ENCODE measurements around the gene ELAVL2. TPM values are rescaled to one million over a fixed set of nuclear protein-coding genes. Genes with fewer than 3 reads are reported as not detected.

The ELAVL2 gene
- total RNA-seq, 1 experiment from 2014 or later, result not detected

DNA sequence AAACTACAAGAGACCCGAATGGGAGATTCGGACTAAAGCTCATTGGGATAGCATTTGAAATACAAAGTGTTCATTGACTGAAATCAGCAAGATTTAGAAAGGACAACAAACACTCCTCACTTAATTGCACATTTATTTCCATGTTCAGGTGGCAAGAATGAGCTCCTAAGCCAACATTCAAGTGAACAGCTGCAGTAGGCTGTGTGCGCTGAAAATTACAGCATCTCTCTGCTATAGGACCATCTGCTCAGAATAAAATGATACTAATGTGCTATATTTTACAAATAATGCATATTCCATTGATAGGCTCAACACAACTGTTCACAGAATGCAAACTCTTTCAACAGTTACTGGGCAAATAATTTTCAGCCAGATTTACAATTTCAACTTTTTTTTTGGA is 61.8 kb downstream of the ELAVL2 start:
- Histone ChIP-seq H3K9me3 (ENCODE audit: control insufficient read depth, insufficient read depth, low read depth, low read length) (no peaks in the 10 kb centered on the region), H3K4me1 (ENCODE audit: control insufficient read depth, insufficient read depth, low read length) (no peaks in the 10 kb centered on the region), H3K27ac (ENCODE audit: low read length) (no peak overlapping the region), H3K4me3 (ENCODE audit: low read depth in 2 of 2, low read length in 2 of 2) (no peak overlapping the region), H3K27me3 (ENCODE audit: control insufficient read depth, insufficient read depth, low read length) (no peaks in the 10 kb centered on the region), H3K36me3 (ENCODE audit: control insufficient read depth, insufficient read depth, low read length) (no peaks in the 10 kb centered on the region)
- intact Hi-C loops (cut with micrococcal nuclease; ENCODE audit: unreplicated experiment), result no loop called here
- BruUV-seq (replicated peaks), result no TSS peak
- POLR2A ChIA-PET, result no interaction called here
- in situ Hi-C loops (cut with HindIII; ENCODE audit: low pct_unique_long_range_greater_than_20kb, low sequenced_read_pairs), result no loop called here
- CTCF ChIA-PET, result no interaction called here
- TF ChIP-seq POLR2AphosphoS5 (IDR thresholded peaks at IDR 0.05; ENCODE audit: low read depth, low read length), result no peak
- TF ChIP-seq, protein P1, sequence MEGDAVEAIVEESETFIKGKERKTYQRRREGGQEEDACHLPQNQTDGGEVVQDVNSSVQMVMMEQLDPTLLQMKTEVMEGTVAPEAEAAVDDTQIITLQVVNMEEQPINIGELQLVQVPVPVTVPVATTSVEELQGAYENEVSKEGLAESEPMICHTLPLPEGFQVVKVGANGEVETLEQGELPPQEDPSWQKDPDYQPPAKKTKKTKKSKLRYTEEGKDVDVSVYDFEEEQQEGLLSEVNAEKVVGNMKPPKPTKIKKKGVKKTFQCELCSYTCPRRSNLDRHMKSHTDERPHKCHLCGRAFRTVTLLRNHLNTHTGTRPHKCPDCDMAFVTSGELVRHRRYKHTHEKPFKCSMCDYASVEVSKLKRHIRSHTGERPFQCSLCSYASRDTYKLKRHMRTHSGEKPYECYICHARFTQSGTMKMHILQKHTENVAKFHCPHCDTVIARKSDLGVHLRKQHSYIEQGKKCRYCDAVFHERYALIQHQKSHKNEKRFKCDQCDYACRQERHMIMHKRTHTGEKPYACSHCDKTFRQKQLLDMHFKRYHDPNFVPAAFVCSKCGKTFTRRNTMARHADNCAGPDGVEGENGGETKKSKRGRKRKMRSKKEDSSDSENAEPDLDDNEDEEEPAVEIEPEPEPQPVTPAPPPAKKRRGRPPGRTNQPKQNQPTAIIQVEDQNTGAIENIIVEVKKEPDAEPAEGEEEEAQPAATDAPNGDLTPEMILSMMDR (IDR thresholded peaks at IDR 0.05), result no peak
- TF ChIP-seq, protein P2, sequence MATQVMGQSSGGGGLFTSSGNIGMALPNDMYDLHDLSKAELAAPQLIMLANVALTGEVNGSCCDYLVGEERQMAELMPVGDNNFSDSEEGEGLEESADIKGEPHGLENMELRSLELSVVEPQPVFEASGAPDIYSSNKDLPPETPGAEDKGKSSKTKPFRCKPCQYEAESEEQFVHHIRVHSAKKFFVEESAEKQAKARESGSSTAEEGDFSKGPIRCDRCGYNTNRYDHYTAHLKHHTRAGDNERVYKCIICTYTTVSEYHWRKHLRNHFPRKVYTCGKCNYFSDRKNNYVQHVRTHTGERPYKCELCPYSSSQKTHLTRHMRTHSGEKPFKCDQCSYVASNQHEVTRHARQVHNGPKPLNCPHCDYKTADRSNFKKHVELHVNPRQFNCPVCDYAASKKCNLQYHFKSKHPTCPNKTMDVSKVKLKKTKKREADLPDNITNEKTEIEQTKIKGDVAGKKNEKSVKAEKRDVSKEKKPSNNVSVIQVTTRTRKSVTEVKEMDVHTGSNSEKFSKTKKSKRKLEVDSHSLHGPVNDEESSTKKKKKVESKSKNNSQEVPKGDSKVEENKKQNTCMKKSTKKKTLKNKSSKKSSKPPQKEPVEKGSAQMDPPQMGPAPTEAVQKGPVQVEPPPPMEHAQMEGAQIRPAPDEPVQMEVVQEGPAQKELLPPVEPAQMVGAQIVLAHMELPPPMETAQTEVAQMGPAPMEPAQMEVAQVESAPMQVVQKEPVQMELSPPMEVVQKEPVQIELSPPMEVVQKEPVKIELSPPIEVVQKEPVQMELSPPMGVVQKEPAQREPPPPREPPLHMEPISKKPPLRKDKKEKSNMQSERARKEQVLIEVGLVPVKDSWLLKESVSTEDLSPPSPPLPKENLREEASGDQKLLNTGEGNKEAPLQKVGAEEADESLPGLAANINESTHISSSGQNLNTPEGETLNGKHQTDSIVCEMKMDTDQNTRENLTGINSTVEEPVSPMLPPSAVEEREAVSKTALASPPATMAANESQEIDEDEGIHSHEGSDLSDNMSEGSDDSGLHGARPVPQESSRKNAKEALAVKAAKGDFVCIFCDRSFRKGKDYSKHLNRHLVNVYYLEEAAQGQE (IDR thresholded peaks at IDR 0.05; ENCODE audit: insufficient read depth in 1 of 2, low read depth in 2 of 2, low read length in 1 of 2), result no peak
- no peak for TF ChIP-seq SIN3A (IDR thresholded peaks at IDR 0.05; ENCODE audit: borderline replicate concordance, insufficient read depth, low read depth, low read length)
- no peak for TF ChIP-seq TCF7L2 (IDR thresholded peaks at IDR 0.05; ENCODE audit: low read depth, low read length)
- DNase-seq (ENCODE audit: low read depth, low spot score) (no peak), ATAC-seq (no peak)

DNA sequence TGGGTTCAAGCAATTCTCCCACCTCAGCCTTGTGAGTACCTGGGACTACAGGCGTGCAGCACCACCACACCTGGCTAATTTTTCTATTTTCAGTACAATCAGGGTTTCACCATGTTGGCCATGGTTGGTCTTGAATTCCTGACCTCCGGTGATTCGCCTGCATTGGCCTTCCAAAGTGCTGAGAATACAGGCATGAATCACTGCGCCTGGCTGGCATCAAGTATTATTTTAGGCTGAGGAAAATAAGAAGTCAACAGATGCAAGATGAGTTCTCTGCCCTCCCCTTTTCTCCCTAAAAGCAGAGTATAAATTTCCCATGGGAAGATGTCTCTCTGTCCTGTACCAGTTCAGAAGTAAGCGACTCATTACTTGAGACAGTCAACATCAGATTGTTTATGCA is 71.5 kb downstream of the ELAVL2 start:
- Histone ChIP-seq H3K4me3 (ENCODE audit: low read depth in 2 of 2, low read length in 2 of 2) (no peak overlapping the region), H3K27me3 (ENCODE audit: control insufficient read depth, insufficient read depth, low read length) (no peaks in the 10 kb centered on the region), H3K36me3 (ENCODE audit: control insufficient read depth, insufficient read depth, low read length) (no peaks in the 10 kb centered on the region), H3K4me1 (ENCODE audit: control insufficient read depth, insufficient read depth, low read length) (no peaks in the 10 kb centered on the region), H3K9me3 (ENCODE audit: control insufficient read depth, insufficient read depth, low read depth, low read length) (no peaks in the 10 kb centered on the region), H3K27ac (ENCODE audit: low read length) (no peak overlapping the region)
- CTCF ChIA-PET, result no interaction called here
- intact Hi-C loops (cut with micrococcal nuclease; ENCODE audit: unreplicated experiment) (no loop called here), in situ Hi-C loops (cut with HindIII; ENCODE audit: low pct_unique_long_range_greater_than_20kb, low sequenced_read_pairs) (no loop called here)
- ATAC-seq (no peak), DNase-seq (ENCODE audit: low read depth, low spot score) (no peak)
- TF ChIP-seq, protein P2 (IDR thresholded peaks at IDR 0.05; ENCODE audit: insufficient read depth in 1 of 2, low read depth in 2 of 2, low read length in 1 of 2), result no peak
- TF ChIP-seq, protein P1 (IDR thresholded peaks at IDR 0.05), result no peak
- TF ChIP-seq SIN3A (IDR thresholded peaks at IDR 0.05; ENCODE audit: borderline replicate concordance, insufficient read depth, low read depth, low read length), result no peak
- BruUV-seq (replicated peaks), result no TSS peak
- POLR2A ChIA-PET, result no interaction called here

Data from Panc1 (cell line).